Astrocyte (in vitro differentiated cells and primary cell): ENCODE data around the gene PITPNB.

Experiments
- CTCF ChIP-seq: IDR thresholded peaks from 2 replicates; pipeline ENCODE4 v1.5.1; 2011; ENCODE audit warnings: low read depth, mild to moderate bottlenecking, inconsistent platforms, low read length, moderate library complexity; ENCODE audit not compliant: insufficient read depth
- EZH2 ChIP-seq: IDR thresholded peaks from 2 replicates; pipeline ENCODE4 v1.6.1; 2012; ENCODE audit warnings: mild to moderate bottlenecking, low read length, inconsistent platforms; ENCODE audit not compliant: insufficient read depth

GRCh38 chr22:27878541-27878940, 40.5 kb downstream of the PITPNB start:
- TF ChIP-seq CTCF (no peak), EZH2 (no peak)
